T-helper 1 cell treated with Interleukin-12 subunit alpha and Interleukin-12 subunit beta and Interleukin-4 antibody, amounts not matched to agents 30 μg/mL and 1 μg/mL, for 36 hours (primary cell): ENCODE data around the gene BAHD1.

Source experiments
- H3K27ac Mint-ChIP-seq: one replicate; pipeline ENCODE4 v1.8.0; 2021; ENCODE audit warnings: mild to moderate bottlenecking, mixed read lengths
- H3K27me3 Mint-ChIP-seq: one replicate; pipeline ENCODE4 v1.8.0; 2021; ENCODE audit warnings: low read depth, mixed read lengths
- H3K36me3 Mint-ChIP-seq: one replicate; pipeline ENCODE4 v1.8.0; 2021; ENCODE audit warnings: low read depth, mixed read lengths
- H3K4me1 Mint-ChIP-seq: one replicate; pipeline ENCODE4 v1.8.0; 2021; ENCODE audit warnings: low read depth, mixed read lengths
- H3K4me3 Mint-ChIP-seq: one replicate; pipeline ENCODE4 v1.8.0; 2021; ENCODE audit warnings: mild to moderate bottlenecking, moderate library complexity, mixed read lengths
- H3K9me3 Mint-ChIP-seq: one replicate; pipeline ENCODE4 v1.8.0; 2021; ENCODE audit warnings: mixed read lengths

BAHD1 gene

DNA sequence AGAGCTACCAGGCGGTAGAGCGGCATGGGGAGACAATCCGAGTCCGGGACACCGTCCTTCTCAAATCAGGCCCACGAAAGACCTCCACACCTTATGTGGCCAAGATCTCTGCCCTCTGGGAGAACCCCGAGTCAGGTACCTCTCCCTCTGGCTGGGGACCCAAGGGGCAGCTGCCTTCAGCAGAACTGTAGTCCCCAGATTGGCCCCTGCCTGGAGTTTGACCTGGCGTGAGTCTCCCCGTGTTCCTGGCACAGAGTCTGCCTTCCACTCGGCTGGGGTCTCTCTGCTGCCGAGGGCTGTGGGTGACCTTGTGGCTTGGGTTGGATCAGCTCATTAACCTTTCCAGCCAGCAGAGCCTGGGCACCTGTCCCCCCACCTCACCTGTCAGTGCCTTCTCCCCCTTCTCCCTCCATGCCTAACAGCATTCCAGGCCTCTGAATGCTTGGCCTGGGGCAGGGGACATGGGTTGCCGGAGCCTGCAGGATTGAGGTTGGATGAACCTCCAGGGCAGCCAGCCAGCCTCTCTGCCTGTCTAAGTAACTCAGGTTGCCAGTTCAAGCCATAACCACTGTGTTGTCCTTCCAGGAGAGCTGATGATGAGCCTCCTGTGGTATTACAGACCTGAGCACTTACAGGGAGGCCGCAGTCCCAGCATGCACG lies 23.3 kb downstream of the BAHD1 start:
- no peak overlapping the region for H3K4me3 Mint-ChIP-seq
- H3K27ac Mint-ChIP-seq: no peak overlapping the region
- no peaks in the 10 kb centered on the region for H3K9me3 Mint-ChIP-seq
- peaks cover 15% of the 10 kb centered on the region for H3K4me1 Mint-ChIP-seq
- H3K27me3 Mint-ChIP-seq: no peaks in the 10 kb centered on the region
- peaks cover 5% of the 10 kb centered on the region for H3K36me3 Mint-ChIP-seq

DNA sequence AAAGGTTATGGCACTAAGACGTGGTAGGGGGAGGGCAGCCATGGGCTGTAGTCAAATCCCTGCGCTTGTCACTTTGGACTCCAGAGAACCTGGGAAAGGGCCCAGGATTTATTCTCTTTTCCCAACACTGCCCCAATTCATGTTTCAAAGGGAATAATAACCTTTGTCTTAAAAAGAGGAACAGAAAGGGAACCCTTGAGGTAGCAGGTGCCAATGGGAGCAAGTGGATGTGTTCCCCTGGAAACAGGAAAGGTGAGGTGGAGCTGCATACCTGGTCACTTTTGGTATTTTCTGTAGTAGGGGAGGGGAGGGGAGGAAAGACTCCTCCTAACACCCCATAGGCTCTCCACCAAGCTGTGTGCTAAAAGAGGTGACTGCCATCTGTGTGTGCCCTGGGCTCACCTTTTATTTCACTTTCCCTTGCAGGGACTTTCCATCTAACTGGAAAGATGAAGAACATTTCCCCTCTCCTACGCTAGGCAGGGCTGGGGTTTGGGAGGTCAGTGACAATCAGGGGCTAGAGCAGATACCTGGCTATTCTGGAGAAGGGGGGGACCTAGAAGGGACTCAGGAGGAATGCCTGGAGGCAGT lies 23.9 kb downstream of the BAHD1 start:
- H3K4me1 Mint-ChIP-seq: peaks cover 15% of the 10 kb centered on the region
- H3K27me3 Mint-ChIP-seq: no peaks in the 10 kb centered on the region
- H3K27ac Mint-ChIP-seq: no peak overlapping the region

DNA sequence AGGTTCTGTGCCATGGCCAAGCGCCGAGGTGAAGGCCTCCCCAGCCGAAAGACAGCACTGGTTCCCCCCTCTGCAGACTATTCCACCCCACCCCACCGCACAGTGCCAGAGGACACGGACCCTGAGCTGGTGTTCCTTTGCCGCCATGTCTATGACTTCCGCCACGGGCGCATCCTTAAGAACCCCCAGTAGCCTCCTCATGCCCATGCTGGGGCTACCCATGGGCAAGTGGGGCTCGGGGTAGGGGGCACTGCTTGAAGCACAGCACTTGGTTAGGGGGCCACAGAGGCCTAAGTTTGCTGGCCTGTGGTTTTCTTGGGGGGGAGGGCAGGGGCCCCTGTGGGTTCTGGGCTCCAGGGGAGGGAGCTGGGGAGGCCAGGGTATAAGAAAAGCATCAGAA lies 25.2 kb downstream of the BAHD1 start:
- no peak overlapping the region for H3K27ac Mint-ChIP-seq
- H3K4me1 Mint-ChIP-seq: peaks cover 15% of the 10 kb centered on the region
- H3K36me3 Mint-ChIP-seq: peaks cover 5% of the 10 kb centered on the region
- no peak overlapping the region for H3K4me3 Mint-ChIP-seq
- no peaks in the 10 kb centered on the region for H3K9me3 Mint-ChIP-seq
- no peaks in the 10 kb centered on the region for H3K27me3 Mint-ChIP-seq

More for the DNA sequence above, 23.9 kb downstream of the BAHD1 start:
- H3K9me3 Mint-ChIP-seq: no peaks in the 10 kb centered on the region
- no peak overlapping the region for H3K4me3 Mint-ChIP-seq
- peaks cover 5% of the 10 kb centered on the region for H3K36me3 Mint-ChIP-seq

DNA sequence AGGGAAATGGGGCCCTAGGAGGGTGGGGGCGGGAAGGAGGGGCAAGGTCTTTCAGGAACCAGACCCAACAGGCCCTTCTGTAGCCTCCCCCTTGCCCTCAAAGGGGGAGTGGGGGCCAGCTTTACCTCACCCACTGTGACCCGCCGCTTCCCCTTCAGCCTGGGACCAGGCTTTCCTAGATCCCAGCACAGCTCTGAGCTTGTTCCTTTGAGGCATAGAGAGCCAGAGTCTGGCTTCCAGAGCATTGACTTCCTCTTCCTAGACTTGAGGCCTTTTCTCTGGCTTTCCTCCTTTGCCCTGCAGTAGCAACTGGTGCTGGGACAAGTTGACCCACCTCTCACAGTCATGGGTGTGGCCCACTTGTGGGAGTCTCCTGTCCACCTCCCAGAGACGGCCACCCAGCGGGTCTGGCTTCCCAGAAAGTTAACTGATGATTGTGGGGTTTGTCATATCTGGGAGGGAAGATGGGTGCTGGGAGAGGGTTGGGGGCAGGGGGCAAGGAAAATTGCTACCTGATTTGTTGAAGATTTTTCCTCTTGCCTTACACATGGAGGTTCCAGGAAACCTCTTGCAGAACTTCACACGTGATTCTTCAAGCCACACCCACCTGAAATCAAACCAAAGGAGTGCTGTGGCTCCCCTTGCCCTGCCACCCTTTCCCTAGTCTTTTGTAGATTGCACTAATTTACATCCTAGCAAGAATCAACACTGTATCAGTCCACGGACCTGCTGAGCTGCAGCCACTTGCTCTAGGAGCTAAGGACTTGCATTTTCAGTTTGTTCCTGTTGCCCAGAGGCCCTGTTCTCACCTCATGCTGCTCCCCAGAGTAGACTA lies 25.9 kb downstream of the BAHD1 start:
- no peak overlapping the region for H3K4me3 Mint-ChIP-seq
- peaks cover 16% of the 10 kb centered on the region for H3K4me1 Mint-ChIP-seq
- no peaks in the 10 kb centered on the region for H3K9me3 Mint-ChIP-seq
- peak overlapping the region; percentile 45 for H3K27ac Mint-ChIP-seq
- H3K36me3 Mint-ChIP-seq: peaks cover 6% of the 10 kb centered on the region
- H3K27me3 Mint-ChIP-seq: no peaks in the 10 kb centered on the region

DNA sequence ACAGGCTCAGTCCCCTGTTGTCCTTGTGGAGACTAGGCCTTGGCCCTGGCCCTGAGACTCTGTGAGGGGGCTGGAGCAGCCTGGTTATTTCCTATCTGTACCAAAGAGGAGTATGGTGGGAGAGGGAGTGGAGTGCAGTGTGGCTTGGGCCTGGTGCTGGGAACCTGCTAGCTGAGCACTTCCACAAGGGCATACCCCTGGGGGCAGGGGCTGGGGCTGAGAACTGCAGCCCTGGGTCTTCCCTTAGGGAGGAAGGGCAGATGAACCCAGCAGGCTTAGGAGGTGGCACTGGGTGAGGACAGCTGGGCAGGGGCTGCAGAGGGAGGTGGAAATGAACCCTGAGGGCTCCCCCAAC lies 26.5 kb downstream of the BAHD1 start:
- no peaks in the 10 kb centered on the region for H3K27me3 Mint-ChIP-seq
- H3K4me3 Mint-ChIP-seq: no peak overlapping the region
- peaks cover 20% of the 10 kb centered on the region for H3K4me1 Mint-ChIP-seq
- H3K9me3 Mint-ChIP-seq: no peaks in the 10 kb centered on the region
- no peak overlapping the region for H3K27ac Mint-ChIP-seq
- H3K36me3 Mint-ChIP-seq: peaks cover 8% of the 10 kb centered on the region

DNA sequence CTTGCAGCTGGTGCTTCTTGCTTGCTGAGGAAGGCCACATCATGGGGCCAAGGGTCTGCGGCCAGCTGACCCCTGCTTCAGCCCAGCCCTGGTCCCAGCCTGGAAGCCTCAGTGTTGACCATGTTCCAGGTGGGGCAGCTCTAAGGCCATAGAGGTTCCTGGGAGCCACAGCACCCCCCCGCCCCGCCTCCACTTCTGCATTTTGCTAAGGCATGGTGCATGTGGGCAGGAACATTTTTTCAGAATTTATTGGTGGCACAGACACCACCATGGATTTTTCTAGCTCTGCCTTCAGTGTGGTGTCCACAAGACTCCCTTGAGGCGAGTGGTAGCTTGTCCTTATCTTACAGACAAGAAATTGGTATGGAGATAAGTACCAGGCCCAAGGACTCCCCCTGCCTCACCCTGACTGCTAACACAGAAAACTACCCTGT lies 28.2 kb downstream of the BAHD1 start:
- Mint-ChIP-seq H3K27ac (no peak overlapping the region), H3K9me3 (no peaks in the 10 kb centered on the region), H3K36me3 (peaks cover 8% of the 10 kb centered on the region), H3K4me3 (no peak overlapping the region), H3K27me3 (no peaks in the 10 kb centered on the region), H3K4me1 (peaks cover 28% of the 10 kb centered on the region)

DNA sequence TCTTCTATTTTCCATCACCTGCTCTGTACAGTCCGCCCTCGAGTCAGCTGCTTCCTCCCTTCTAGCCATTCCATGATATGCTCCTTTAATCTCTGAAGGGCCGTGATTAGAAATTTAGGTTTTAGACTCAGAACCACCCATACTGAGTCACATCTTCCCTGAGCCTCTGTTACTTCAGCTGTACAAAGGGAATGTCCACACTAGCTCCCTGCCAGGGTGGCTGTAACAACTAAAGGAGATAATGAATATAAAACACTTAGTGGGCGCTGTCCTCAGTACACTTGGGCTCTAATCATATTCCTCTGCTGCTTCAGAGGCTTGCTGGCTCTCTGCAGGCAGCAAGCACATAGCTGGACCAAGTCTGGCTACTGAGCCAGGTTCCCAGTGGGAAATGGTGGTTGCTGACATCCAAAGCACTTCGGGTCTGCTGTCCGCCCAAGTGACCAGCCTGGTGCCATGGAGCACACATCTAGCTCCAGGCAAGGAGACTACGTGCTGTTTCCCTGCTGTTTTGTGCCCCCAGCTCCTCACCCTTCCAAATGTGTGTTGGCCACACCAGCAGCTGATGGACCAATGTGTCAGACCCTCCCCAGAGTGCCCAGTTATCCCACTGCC lies 29.1 kb downstream of the BAHD1 start:
- Mint-ChIP-seq H3K36me3 (peaks cover 8% of the 10 kb centered on the region), H3K9me3 (no peaks in the 10 kb centered on the region), H3K4me3 (peak overlapping the region; percentile 51), H3K27ac (peak overlapping the region; percentile 45), H3K4me1 (peaks cover 27% of the 10 kb centered on the region), H3K27me3 (peaks cover 2% of the 10 kb centered on the region)

DNA sequence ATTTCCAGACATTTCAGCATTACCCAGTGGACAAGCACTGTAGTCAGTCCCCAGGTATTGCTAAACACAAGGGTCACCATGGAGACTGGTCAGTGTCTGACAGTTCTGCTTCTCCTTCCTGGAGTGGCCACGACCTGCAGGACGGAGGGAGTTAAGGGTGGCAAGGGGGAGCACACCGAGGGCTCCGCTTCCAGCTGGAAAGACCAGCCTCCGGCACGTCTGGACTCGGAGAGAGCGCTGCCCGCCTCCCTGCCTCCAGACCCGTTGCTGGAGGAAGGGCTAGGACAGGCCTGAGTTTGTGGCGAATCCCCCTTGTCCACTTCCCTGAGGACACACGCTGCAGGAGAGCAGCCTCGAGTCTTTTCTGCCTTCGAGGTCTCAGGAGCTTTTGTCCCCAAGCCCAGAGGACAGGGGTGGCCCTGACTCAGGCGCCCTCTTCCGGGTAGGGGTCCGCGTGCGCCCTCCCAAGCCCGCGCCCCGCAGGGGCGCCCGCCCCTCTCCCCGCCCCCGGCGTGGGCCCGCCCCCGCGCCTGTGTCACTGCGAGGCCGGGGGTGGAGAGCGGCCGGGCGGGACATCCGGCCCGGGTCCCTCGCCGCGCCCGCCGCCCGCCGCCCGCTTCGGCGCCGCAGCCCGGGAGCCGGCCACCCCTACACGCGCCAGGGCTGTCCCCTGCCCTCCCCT lies 29.8 kb downstream of the BAHD1 start, which contains the start of gene CHST14:
TSS of gene CHST14 (plus strand) at position 562 of the 682 bp plus-strand sequence. CDS start 230 bp downstream, outside the sequence.
- H3K4me3 Mint-ChIP-seq: peak within 1 kb of the TSS; percentile 85
- peak within 1 kb of the TSS; percentile 87 for H3K27ac Mint-ChIP-seq
- H3K27me3 Mint-ChIP-seq: peaks cover 6% of the 10 kb centered on the region
- H3K36me3 Mint-ChIP-seq: peaks cover 5% of the 10 kb centered on the region
- peaks cover 23% of the 10 kb centered on the region for H3K4me1 Mint-ChIP-seq
- H3K9me3 Mint-ChIP-seq: no peaks in the 10 kb centered on the region

DNA sequence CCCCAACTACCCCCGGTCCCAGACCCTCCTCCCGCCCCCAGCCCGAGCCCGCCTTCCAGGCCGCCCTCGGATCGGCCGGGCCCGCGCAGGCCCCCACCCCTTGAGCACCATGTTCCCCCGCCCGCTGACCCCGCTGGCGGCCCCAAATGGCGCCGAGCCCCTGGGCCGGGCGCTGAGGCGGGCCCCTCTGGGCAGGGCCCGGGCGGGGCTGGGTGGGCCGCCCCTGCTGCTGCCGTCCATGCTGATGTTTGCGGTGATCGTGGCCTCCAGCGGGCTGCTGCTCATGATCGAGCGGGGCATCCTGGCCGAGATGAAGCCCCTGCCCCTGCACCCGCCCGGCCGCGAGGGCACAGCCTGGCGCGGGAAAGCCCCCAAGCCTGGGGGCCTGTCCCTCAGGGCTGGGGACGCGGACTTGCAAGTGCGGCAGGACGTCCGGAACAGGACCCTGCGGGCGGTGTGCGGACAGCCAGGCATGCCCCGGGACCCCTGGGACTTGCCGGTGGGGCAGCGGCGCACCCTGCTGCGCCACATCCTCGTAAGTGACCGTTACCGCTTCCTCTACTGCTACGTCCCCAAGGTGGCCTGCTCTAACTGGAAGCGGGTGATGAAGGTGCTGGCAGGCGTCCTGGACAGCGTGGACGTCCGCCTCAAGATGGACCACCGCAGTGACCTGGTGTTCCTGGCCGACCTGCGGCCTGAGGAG lies 30.5 kb downstream of the BAHD1 start:
- Mint-ChIP-seq H3K9me3 (no peaks in the 10 kb centered on the region), H3K27ac (peak overlapping the region; percentile 87), H3K4me3 (peak overlapping the region; percentile 85), H3K27me3 (peaks cover 6% of the 10 kb centered on the region), H3K4me1 (peaks cover 23% of the 10 kb centered on the region), H3K36me3 (peaks cover 5% of the 10 kb centered on the region)

DNA sequence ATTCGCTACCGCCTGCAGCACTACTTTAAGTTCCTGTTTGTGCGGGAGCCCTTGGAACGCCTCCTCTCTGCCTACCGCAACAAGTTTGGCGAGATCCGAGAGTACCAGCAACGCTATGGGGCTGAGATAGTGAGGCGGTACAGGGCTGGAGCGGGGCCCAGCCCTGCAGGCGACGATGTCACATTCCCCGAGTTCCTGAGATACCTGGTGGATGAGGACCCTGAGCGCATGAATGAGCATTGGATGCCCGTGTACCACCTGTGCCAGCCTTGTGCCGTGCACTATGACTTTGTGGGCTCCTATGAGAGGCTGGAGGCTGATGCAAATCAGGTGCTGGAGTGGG lies 31.0 kb downstream of the BAHD1 start:
- no peaks in the 10 kb centered on the region for H3K9me3 Mint-ChIP-seq
- H3K4me3 Mint-ChIP-seq: peak overlapping the region; percentile 85
- H3K27me3 Mint-ChIP-seq: peaks cover 8% of the 10 kb centered on the region
- peaks cover 18% of the 10 kb centered on the region for H3K4me1 Mint-ChIP-seq
- peaks cover 3% of the 10 kb centered on the region for H3K36me3 Mint-ChIP-seq
- H3K27ac Mint-ChIP-seq: peak overlapping the region; percentile 87

DNA sequence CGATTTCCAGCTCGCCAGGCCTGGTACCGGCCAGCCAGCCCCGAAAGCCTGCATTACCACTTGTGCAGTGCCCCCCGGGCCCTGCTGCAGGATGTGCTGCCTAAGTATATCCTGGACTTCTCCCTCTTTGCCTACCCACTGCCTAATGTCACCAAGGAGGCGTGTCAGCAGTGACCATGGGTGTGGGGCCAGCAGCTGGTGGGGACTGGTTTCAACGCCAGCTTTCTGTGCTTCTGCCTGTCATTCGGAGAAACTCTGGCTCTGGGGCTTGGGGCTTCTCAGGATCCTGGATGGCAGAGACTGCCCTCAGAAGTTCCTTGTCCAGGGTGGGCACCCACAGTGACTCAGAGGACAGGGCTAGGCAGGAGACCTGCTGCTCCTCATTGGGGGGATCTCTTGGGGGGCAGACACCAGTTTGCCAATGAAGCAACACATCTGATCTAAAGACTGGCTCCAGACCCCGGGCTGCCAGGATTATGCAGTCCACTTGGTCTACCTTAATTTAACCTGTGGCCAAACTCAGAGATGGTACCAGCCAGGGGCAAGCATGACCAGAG lies 31.5 kb downstream of the BAHD1 start:
- Mint-ChIP-seq H3K4me3 (peak overlapping the region; percentile 85), H3K9me3 (no peaks in the 10 kb centered on the region), H3K27me3 (peaks cover 11% of the 10 kb centered on the region), H3K4me1 (peaks cover 14% of the 10 kb centered on the region), H3K27ac (no peak overlapping the region), H3K36me3 (peaks cover 3% of the 10 kb centered on the region)

DNA sequence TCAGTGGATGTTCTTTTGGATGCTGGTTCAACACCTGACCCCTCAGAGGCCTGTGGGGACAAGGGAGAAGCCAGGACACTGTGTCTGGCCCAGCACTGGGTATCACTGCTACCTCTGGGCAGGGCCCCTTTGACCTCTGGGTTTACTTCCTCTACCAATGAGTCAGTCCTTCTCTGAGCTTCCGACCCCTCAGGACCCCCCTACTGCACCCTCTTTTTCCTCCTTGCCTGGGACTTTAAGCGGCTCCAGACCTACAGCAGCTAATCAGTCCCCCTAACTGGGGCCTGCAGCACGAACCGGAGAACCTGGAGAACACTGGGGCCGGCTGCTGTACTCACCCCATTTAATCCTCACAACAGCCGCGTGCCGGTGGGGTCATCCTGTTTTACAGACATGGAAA lies 33.8 kb downstream of the BAHD1 start:
- Mint-ChIP-seq H3K4me1 (peaks cover 14% of the 10 kb centered on the region), H3K27me3 (peaks cover 25% of the 10 kb centered on the region), H3K4me3 (no peak overlapping the region), H3K36me3 (peaks cover 3% of the 10 kb centered on the region), H3K27ac (no peak overlapping the region), H3K9me3 (no peaks in the 10 kb centered on the region)

DNA sequence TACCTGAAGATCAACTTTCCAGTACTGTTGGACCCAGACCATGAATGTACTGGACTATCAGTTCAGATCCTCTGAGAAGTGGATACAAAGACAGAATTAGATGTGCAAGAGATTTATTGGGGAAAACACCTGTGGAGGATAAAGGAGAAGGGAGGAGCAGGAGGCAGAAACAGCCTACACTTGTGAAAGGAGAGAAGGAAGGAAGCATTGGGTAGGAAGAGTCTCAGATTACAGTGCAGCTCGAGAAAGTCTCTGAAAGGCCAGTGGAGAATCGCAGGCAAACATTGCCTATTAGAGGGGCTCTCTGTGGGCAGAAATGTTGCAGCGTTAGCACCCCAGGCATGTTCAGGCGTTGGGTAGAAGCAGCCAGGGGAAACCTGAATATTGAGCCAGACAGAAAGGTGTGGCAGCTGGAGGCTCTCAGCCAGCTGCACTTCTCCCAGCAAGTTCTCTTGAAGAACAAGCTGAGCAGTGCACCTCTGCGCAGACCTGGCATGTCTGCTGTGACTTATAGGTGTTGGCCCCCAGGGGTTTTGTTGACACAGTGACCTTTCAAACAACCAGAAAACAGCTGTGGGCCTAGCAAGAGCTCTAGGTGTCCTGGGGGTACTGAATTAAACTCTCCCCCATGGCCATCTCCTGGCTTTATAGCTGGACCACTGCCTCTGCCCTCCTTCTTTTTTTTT lies 37.0 kb downstream of the BAHD1 start:
- Mint-ChIP-seq H3K27ac (no peak overlapping the region), H3K4me1 (peaks cover 2% of the 10 kb centered on the region), H3K27me3 (peaks cover 51% of the 10 kb centered on the region), H3K36me3 (no peaks in the 10 kb centered on the region), H3K4me3 (no peak overlapping the region), H3K9me3 (no peaks in the 10 kb centered on the region)
